G401 (cell line): ENCODE measurements around the gene CAMK2B. TPM values are rescaled to one million over a fixed set of nuclear protein-coding genes. Genes with fewer than 3 reads are reported as not detected.

Source experiments
- DNase-seq: peaks from one replicate; pipeline ENCODE4 v3.0.0-alpha.2; 2015; ENCODE audit warnings: low spot score
- in situ Hi-C: cut with HindIII; loops from 2 replicates; pipeline ENCODE4 v1.10.0; 2016; ENCODE audit warnings: low sequenced_read_pairs, mixed read lengths
- total RNA-seq: library from RNA; depleted of rRNA; stranded (reverse); fragments of >200 nt; shearing (Covaris generic); gene quantifications from 2 replicates; pipeline ENCODE4 v1.2.3, GENCODE V29; 2014

CAMK2B gene
- total RNA-seq, 1 experiment from 2014 or later = 2.2 TPM

- in situ Hi-C loops = no loop called here
- no peak for DNase-seq
Measured at GRCh38 chr7:44224974-44225565, 100.3 kb downstream of the CAMK2B start.

GRCh38 chr7:44224080-44224973 is 101.1 kb downstream of the CAMK2B start:
- in situ Hi-C loops = no loop called here
- DNase-seq = no peak

- no peak for DNase-seq
- in situ Hi-C loops = no loop called here
Measured at GRCh38 chr7:44223362-44224079, 101.9 kb downstream of the CAMK2B start.

GRCh38 chr7:44222776-44223261 is 102.6 kb downstream of the CAMK2B start:
- in situ Hi-C loops = no loop called here
- DNase-seq = no peak

- in situ Hi-C loops = no loop called here
- DNase-seq = no peak
Measured at GRCh38 chr7:44222074-44222473, 103.3 kb downstream of the CAMK2B start.

GRCh38 chr7:44221231-44221791 is 104.1 kb downstream of the CAMK2B start:
- in situ Hi-C loops = no loop called here
- no peak for DNase-seq

GRCh38 chr7:44220358-44221112 is 104.9 kb downstream of the CAMK2B start:
- in situ Hi-C loops = no loop called here
- no peak for DNase-seq

GRCh38 chr7:44220046-44220357 is 105.4 kb downstream of the CAMK2B start:
- in situ Hi-C loops = no loop called here

GRCh38 chr7:44219371-44220045 is 105.9 kb downstream of the CAMK2B start:
- in situ Hi-C loops = no loop called here
- DNase-seq = no peak

More at GRCh38 chr7:44220046-44220357, 105.4 kb downstream of the CAMK2B start:
- DNase-seq = no peak

- in situ Hi-C loops = no loop called here
- DNase-seq = no peak
Measured at GRCh38 chr7:44218418-44219201, 106.8 kb downstream of the CAMK2B start.

- DNase-seq = no peak
- in situ Hi-C loops = no loop called here
Measured at GRCh38 chr7:44217852-44218402, 107.5 kb downstream of the CAMK2B start.

- in situ Hi-C loops = no loop called here
- no peak for DNase-seq
Measured at GRCh38 chr7:44217223-44217714, 108.1 kb downstream of the CAMK2B start.

GRCh38 chr7:44216521-44217222 is 108.7 kb downstream of the CAMK2B start:
- in situ Hi-C loops = no loop called here
- peak; percentile 86 for DNase-seq

- in situ Hi-C loops = no loop called here
- DNase-seq = no peak
Measured at GRCh38 chr7:44216019-44216418, 109.4 kb downstream of the CAMK2B start.

GRCh38 chr7:44215531-44215930 is 109.9 kb downstream of the CAMK2B start:
- in situ Hi-C loops = no loop called here
- DNase-seq = no peak

GRCh38 chr7:44213877-44214388 is 111.5 kb downstream of the CAMK2B start:
- DNase-seq = no peak
- in situ Hi-C loops = no loop called here
